Superior temporal gyrus (tissue), 1 donor: ENCODE data around the gene ZNF511.

Experiments used
- DNase-seq: peaks from one replicate; pipeline ENCODE4 v3.0.0-alpha.2; 2016; ENCODE audit errors: extremely low spot score

ZNF511 gene

DNA sequence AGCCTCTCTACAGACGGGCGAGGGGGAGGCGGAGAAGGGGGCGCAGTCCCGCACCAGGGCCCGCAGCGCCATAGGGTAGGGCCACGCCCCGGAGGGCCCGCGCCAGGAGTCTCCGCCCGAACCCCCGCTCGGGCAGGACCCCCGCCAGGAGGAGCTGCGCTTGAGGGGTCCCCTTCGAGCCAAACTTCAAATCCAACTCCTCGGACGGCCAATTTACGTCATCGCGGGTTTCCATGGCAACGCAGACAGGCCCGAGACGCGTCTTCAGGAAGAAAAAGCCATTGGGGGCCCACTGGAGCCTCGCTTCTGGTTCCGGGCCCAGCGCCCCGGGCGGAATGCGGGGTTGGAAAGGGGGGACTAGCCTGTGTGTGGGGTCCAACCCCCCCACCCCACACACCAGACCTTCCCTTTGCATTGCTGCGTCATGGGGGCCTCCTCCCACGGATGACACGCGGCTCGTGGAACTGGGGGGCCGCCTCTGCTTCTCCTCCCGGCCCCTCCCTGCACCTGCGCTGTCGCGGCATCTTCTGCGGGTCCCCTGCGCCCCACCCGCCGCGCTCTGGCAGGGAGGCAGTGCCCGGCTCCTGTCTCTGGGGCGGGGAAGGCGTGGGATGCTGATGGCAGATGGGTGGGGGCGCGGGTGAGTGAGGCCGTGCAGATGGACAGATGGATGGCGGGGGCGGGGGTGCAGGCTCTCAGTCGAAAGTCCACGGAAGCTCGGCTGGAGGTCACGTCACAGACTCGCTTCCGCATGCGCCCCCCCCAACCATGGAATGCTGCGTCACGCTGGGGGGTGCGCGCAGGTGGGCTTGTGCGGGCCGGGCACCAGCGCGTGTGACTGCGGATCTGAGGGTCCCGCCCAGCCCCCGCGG is 26.8 kb downstream of the ZNF511 start:
- DNase-seq = peak; percentile 47

DNA sequence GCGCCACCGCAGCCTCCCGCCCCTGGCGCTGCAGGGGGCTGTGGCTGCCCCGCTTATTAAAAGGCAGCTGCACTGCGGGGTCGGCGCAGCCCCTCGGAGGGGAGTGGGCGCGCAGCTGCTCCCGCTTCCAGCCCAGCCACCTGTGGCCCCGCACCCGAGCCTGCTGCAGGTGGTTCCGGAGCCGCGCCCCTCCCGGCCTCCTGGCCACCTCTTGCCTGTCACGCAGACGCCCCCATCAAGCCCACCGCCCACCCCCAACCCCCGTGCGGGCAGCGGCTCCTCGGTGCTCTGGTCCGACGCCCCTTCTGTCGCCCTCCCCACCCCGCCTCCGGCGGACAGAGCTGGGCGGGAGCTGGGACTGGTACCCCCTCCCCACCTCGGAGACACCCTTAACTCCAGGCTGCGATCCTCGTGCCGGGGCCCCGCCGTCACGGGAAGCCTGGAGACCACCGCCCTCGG is 27.4 kb downstream of the ZNF511 start:
- no peak for DNase-seq

DNA sequence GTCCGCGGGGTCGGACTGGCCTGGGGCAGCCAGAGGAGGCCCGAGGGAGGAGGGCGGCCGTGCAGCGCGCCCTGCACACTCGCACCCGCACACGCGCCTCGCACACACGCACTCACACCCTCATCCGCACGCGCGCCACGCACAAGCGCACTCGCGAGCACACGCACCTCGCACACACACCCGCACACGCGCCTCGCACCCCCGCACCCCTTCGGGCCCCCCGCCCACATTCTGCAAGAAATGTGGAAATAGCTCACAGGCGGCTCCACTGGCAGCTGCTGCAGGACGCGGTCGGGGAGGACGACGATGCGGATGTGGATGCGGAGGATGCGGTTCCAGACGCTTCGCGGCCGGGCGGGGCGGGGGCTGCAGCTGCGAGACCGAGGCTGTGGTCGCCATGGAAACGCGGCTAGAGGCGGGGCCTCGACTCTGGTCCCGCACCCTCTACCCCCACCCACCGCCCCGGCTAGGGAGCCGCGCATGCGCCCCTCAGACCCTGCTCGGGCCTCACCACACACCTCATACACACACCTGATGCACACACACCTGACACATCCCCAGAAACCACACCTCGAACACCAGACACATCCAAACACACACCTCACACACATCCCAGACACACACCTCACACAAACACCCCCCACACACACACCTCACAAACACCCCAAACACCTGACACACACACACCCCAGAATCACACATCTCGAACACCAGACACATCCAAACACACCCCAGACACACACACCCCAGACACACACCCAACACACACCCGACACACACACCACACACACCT is 28.1 kb downstream of the ZNF511 start, which contains the start of gene CALY:
Gene CALY, minus strand, starts transcription at position 320 of the 793 bp plus-strand sequence. CDS start 7,907 bp downstream, outside the sequence.
- no peak for DNase-seq

DNA sequence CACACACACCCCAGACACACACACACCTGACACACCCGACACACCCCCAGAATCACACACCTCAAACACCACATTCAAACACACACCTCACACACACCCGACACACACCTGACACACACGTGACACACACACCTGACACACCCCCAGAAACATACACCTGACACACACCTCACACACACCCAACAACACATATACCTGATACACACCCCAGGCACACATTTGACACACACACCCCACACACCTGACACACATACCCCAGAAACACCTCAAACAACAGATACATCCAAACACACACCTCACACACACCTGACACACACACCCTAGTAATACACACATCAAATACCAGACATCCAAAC is 28.6 kb downstream of the ZNF511 start:
- no peak for DNase-seq

DNA sequence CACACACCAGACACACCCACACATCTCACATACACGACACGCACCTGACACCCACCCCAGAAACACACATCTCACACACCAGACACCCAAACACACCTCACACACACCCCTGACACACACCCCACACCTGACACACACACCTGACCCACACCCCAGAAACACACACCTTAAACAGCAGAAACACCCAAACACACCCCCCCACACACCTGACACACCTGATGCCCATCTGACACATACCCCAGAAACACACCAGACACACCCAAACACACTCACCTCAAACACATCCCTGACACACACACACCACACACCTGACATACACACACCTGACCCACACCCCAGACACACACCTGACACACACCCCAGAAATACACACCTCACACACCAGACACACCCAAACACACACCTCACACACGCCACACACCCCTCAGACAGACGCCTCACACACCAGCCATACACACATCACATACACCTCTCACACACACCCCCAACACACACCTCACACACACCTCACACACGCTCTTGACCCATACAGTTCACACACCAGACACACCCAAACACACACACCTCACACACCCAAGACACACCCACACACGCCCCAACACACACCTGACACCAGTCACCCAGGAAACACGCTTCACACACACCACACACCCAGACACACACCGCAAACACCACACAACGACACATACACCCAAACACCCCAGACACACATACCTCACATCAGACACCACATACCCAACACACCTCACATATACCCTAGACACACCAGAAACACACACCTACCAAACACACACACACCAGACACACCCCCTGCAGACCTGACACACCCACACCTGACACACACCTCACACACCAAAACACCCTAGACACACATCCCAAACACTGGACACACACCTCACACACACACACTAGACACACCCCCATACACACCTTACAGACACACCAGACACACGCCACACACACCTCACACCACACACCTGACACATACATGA is 29.7 kb downstream of the ZNF511 start:
- no peak for DNase-seq

GRCh38 chr10:133339708-133340380 is 31.1 kb downstream of the ZNF511 start:
- no peak for DNase-seq

GRCh38 chr10:133341983-133342382 is 33.3 kb downstream of the ZNF511 start:
- DNase-seq = no peak

DNA sequence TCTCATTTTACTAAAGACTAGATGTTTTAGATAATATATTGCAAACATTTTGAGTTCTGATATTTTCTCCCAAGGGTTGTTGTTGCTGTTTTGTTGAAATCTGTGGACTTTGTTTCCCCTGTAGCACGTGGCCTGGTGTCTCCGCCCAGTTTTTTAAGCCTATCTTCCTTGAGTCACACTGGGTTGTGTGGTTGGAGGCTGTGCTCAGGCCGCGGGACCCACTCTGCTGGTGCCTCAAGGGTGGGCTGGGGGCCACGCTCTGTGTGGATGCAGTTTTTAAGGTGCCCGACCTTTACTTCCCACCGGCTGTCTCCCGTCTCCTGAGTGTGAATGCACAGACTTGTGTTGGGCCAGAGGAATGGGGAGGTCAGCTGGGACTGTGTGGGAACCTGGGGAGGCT is 34.2 kb downstream of the ZNF511 start:
- no peak for DNase-seq

DNA sequence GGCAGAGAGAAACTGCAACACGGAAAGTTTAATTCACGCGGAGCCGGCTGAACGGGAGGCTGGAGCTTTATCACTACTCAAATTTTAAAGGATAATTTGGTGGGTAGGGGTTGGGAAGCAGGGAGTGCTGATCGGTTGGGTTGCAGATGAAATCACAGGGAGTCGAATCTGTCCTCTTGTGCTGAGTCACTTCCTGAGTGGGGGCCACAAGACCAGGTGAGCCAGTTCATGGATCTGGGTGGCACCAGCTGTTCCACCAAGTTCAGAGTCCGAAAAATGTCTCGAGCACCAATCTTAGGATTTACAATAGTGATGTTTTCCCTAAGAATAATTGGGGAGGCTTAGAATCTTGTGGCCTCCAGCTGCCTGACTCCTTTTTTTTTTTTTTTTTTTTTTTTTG is 34.8 kb downstream of the ZNF511 start:
- DNase-seq = no peak

DNA sequence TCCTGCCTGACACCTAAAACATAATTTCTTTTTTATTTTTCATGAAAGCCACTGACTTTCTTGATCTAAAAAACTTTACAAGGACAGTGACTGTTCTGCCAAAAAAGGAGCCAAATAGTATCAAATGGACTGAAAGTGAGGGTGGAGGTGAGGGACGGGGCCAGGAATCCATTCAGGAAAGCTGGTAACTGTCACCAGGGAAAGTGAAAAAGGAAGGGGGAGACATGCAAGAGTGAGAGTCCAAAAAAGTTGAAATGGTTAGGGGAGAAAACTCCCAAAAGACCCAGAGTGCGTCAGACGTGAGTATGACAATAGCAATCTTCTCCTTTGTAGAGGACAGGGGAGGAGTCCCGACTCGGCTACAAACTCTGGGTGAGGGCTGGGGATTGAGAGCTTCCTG is 35.5 kb downstream of the ZNF511 start:
- no peak for DNase-seq

- DNase-seq = no peak
Observed at GRCh38 chr10:133346413-133346812, 37.7 kb downstream of the ZNF511 start.

- no peak for DNase-seq
Observed at GRCh38 chr10:133347710-133348517, 39.2 kb downstream of the ZNF511 start.

- no peak for DNase-seq
Observed at GRCh38 chr10:133349160-133349568, 40.5 kb downstream of the ZNF511 start.

DNA sequence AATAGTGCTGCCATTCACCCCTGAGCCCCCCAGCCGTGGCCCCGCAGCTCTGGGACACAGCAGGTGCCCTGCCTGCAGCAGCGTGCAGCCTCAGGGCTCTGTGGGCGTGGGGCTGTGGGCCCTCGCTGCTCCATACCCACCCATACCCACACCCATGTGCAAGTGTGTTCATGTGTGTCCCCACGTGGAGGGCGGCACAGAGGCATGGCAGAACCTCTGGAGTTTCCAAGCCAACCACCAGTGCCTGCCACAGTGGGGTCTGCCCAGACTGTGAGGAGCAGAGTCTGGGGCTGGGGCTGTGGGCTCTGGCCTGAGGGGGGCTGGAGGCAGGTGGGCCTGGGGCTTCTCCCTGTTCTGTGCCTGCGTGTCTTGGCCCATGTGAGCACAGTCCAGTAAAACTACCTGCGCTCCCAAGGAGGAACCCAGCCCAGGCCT is 40.9 kb downstream of the ZNF511 start:
- no peak for DNase-seq

- DNase-seq = no peak
Observed at GRCh38 chr10:133350283-133350949, 41.7 kb downstream of the ZNF511 start.

DNA sequence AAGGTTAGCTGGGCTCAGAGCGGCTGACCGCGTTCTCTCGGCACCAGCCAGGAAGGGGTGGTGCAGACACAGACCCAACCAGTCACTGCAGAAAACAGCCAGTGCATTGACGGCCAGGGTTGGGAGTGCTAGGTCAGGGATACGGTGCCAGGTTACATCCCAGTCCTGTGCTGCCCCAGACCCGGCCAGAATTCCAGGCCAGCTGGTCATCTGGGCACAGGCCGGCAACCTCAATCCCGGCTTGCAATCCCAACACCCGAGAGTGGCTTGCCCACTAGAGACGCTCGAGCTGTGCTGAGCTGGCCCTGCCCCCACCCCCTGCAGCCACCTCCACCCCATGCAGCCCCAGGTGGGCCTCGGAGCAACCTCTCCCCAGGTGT is 42.2 kb downstream of the ZNF511 start:
- DNase-seq = no peak

- no peak for DNase-seq
Observed at GRCh38 chr10:133351408-133352318, 42.9 kb downstream of the ZNF511 start.

DNA sequence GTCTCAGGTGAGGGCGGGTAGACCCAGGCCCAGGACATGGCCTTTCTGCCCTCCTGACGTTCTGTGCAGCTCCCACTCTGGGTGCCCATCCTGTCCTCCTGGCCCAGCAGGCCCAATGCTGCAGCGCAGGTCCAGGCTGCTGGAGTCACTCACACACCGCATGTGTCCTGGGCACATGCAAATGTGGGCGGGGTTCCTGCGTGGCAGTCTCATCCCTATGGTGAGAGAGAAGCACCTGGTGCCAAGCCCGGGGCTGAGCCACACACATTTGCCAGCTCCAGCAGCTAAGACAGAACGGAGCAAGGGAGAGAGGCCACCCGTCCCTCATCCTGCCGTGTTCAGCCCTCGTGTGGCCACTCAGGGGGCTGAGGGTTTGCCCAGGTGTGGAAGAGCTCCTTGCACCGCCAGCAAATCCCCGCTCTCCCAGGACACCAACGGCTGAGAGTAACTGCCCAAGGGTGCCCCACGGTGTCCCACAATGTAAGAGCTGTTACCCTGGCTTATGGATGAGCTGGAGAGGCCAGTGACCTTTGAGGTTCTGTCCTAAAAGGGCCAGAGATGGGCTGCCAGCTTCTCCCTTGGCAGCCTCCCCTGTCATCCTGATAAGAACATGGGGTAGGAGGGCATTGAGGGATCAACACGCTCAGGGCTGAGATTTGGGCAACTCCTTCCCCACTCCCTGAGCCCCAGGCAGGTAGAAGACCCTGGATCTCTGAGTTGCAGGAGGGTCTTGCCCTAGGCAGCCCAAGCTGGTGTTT is 44.7 kb downstream of the ZNF511 start:
- no peak for DNase-seq
